GM12872 (cell line): ENCODE data around the gene CERS1.

Experiments
- CTCF ChIP-seq: IDR thresholded peaks from 3 replicates; pipeline ENCODE4 v1.5.1; 2011; ENCODE audit warnings: low read depth, mild to moderate bottlenecking, low read length, moderate library complexity; ENCODE audit not compliant: insufficient read depth

Gene CERS1

GRCh38 chr19:18839465-18840287, 56.3 kb downstream of the CERS1 start:
- no peak for TF ChIP-seq CTCF

- no peak for TF ChIP-seq CTCF
Measured at GRCh38 chr19:18834644-18834984, 61.3 kb downstream of the CERS1 start.

GRCh38 chr19:18833849-18834643, 61.9 kb downstream of the CERS1 start:
- TF ChIP-seq CTCF, result no peak

GRCh38 chr19:18833141-18833476, 62.8 kb downstream of the CERS1 start:
- TF ChIP-seq CTCF, result no peak

GRCh38 chr19:18832306-18833140, 63.4 kb downstream of the CERS1 start:
- peak; percentile 45; the same call in 2 of the 3 replicates for TF ChIP-seq CTCF

GRCh38 chr19:18831524-18832305, 64.2 kb downstream of the CERS1 start, which contains the start of gene UPF1:
UPF1 (plus strand) TSS chr19:18831959; CDS start chr19:18832210, 251 bp downstream.
- TF ChIP-seq CTCF, result 0 out of 3 replicates have a peak, but pooled peaks have one; percentile 12
